Caco-2 (cell line): Measurements from ENCODE around the gene TRIM8. TPM values are rescaled to one million over a fixed set of nuclear protein-coding genes. Genes with fewer than 3 reads are reported as not detected.

Experiments used
- BruUV-seq: library from RNA; stranded (reverse); fragments of 400-500 nt; replicated peaks from 2 replicates; lab custom pipeline; 2021; lab: Mats Ljungman, UMichigan
- CTCF ChIA-PET: fragments of 300-600 bp; sonication (Branson Sonifier 250); formaldehyde crosslinking; loops from one replicate; lab custom pipeline; 2022; ENCODE audit warnings: antibody characterized with exemption; lab: Charles Lee
- POLR2A ChIA-PET: fragments of 300-600 bp; sonication (Branson Sonifier 250); formaldehyde crosslinking; loops from one replicate; lab custom pipeline; 2022; ENCODE audit warnings: antibody characterized with exemption; lab: Charles Lee
- DNase-seq, 2 experiments: peaks; one replicate each; pipeline versions ENCODE4 v3.0.0 to v3.0.0-alpha.2; 2020 to 2022
- H3K27me3 ChIP-seq: replicated peaks from 2 replicates; pipeline ENCODE4 v1.6.0; 2011; ENCODE audit warnings: low read length; ENCODE audit not compliant: control insufficient read depth, insufficient read depth
- H3K36me3 ChIP-seq: 2 replicates; pipeline ENCODE4 v1.5.1; 2011; ENCODE audit warnings: low read length; ENCODE audit not compliant: control insufficient read depth, insufficient read depth
- H3K4me1 ChIP-seq: fragments of 250-450 bp; sonication (Bioruptor Pico); 2 replicates; pipeline ENCODE4 v1.5.1; 2020; ENCODE audit warnings: mild to moderate bottlenecking
- H3K4me3 ChIP-seq: 2 replicates; pipeline ENCODE4 v1.5.1; 2011; ENCODE audit warnings: low read depth, mild to moderate bottlenecking, control low read depth, low read length
- H3K9me3 ChIP-seq: fragments of 250-450 bp; sonication (Bioruptor Pico); 2 replicates; pipeline ENCODE4 v1.5.1; 2020; ENCODE audit warnings: mild to moderate bottlenecking, moderate library complexity
- H3K27ac Mint-ChIP-seq: one replicate; pipeline ENCODE4 v1.8.0; 2022; ENCODE audit warnings: mixed read lengths; ENCODE audit not compliant: unreplicated experiment
- H3K27me3 Mint-ChIP-seq: one replicate; pipeline ENCODE4 v1.8.0; 2022; ENCODE audit warnings: mixed read lengths; ENCODE audit not compliant: insufficient read depth, unreplicated experiment
- H3K36me3 Mint-ChIP-seq: one replicate; pipeline ENCODE4 v1.8.0; 2022; ENCODE audit warnings: mild to moderate bottlenecking, mixed read lengths; ENCODE audit not compliant: insufficient read depth, unreplicated experiment
- H3K4me1 Mint-ChIP-seq: one replicate; pipeline ENCODE4 v1.8.0; 2022; ENCODE audit warnings: low read depth, mixed read lengths; ENCODE audit not compliant: unreplicated experiment
- H3K4me3 Mint-ChIP-seq: one replicate; pipeline ENCODE4 v1.8.0; 2022; ENCODE audit warnings: mild to moderate bottlenecking, moderate library complexity, mixed read lengths; ENCODE audit not compliant: unreplicated experiment
- H3K9me3 Mint-ChIP-seq: one replicate; pipeline ENCODE4 v1.8.0; 2022; ENCODE audit warnings: mixed read lengths; ENCODE audit not compliant: unreplicated experiment
- CTCF ChIP-seq, 2 experiments: fragments of 200-600 bp in 1 of 2; IDR thresholded peaks; 1 replicate in 1 of 2; 2 replicates in 1 of 2; pipeline versions ENCODE4 v1.5.1 to v1.8.0; 2011 to 2022; ENCODE audit warnings: antibody characterized with exemption in 1 of 2, control low read depth in 1 of 2, inconsistent platforms in 1 of 2, low read depth in 1 of 2, low read length in 1 of 2, mild to moderate bottlenecking in 1 of 2, moderate library complexity in 1 of 2; ENCODE audit not compliant: insufficient read depth in 1 of 2, severe bottlenecking in 1 of 2, unreplicated experiment in 1 of 2
- intact Hi-C: fragments of 100-400 bp; cut with micrococcal nuclease; formaldehyde crosslinking; loops from one replicate; pipeline ENCODE4 v1.10.0; 2022; ENCODE audit not compliant: unreplicated experiment
- total RNA-seq: library from RNA; stranded (reverse); gene quantifications from 2 replicates; pipeline ENCODE4 v1.2.3, GENCODE V29; 2022

TRIM8 gene
- total RNA-seq, 1 experiment from 2014 or later: 40.9 TPM

- no peak overlapping the region for H3K4me3 Mint-ChIP-seq
- TSS peak; percentile 44 for BruUV-seq
- no peaks in the 10 kb centered on the region for H3K27me3 Mint-ChIP-seq
- ChIA-PET POLR2A (no interaction called here), CTCF (no interaction called here)
- H3K27ac Mint-ChIP-seq: no peak overlapping the region
- peaks cover 9% of the 10 kb centered on the region for H3K4me1 Mint-ChIP-seq
- H3K36me3 Mint-ChIP-seq: no peaks in the 10 kb centered on the region
- Histone ChIP-seq H3K9me3 (no peaks in the 10 kb centered on the region), H3K4me1 (peaks cover 22% of the 10 kb centered on the region), H3K4me3 (no peak overlapping the region), H3K27me3 (no peaks in the 10 kb centered on the region), H3K36me3 (no peaks in the 10 kb centered on the region)
- DNase-seq: no peak
- intact Hi-C loops: no loop called here
- no peak for TF ChIP-seq CTCF (IDR thresholded peaks at IDR 0.05; ENCODE audit: insufficient read depth in 1 of 2, low read depth in 1 of 2, low read length in 1 of 2, severe bottlenecking in 1 of 2, unreplicated experiment in 1 of 2)
- H3K9me3 Mint-ChIP-seq: no peaks in the 10 kb centered on the region
Measured at GRCh38 chr10:102598243-102598642, 46.0 kb upstream of the TRIM8 start.

- Histone ChIP-seq H3K4me1 (peaks cover 32% of the 10 kb centered on the region), H3K27me3 (no peaks in the 10 kb centered on the region), H3K9me3 (no peaks in the 10 kb centered on the region), H3K36me3 (no peaks in the 10 kb centered on the region), H3K4me3 (no peak overlapping the region)
- no peak for TF ChIP-seq CTCF (IDR thresholded peaks at IDR 0.05; ENCODE audit: insufficient read depth in 1 of 2, low read depth in 1 of 2, low read length in 1 of 2, severe bottlenecking in 1 of 2, unreplicated experiment in 1 of 2)
- H3K36me3 Mint-ChIP-seq: no peaks in the 10 kb centered on the region
- ChIA-PET CTCF (interaction anchor here (0.6 to 1.1 kb wide), 3 partner anchors 16 to 172 kb away, joined by 3 to 6 read pairs (median 3); partner anchors contain the start of gene ACTR1A), POLR2A (no interaction called here)
- H3K4me3 Mint-ChIP-seq: no peak overlapping the region
- BruUV-seq: no TSS peak
- intact Hi-C loops: loop anchor here (1.0 kb wide), 2 partner anchors 30 to 43 kb away; no protein-coding TSS in a partner anchor
- H3K27ac Mint-ChIP-seq: peak overlapping the region; percentile 71
- H3K27me3 Mint-ChIP-seq: no peaks in the 10 kb centered on the region
- no peaks in the 10 kb centered on the region for H3K9me3 Mint-ChIP-seq
- peak; percentile 63 to 87 for DNase-seq
- H3K4me1 Mint-ChIP-seq: peaks cover 9% of the 10 kb centered on the region
Measured at GRCh38 chr10:102599565-102600327, 44.5 kb upstream of the TRIM8 start.

- no peak for TF ChIP-seq CTCF (IDR thresholded peaks at IDR 0.05; ENCODE audit: insufficient read depth in 1 of 2, low read depth in 1 of 2, low read length in 1 of 2, severe bottlenecking in 1 of 2, unreplicated experiment in 1 of 2)
- no TSS peak for BruUV-seq
- Histone ChIP-seq H3K36me3 (no peaks in the 10 kb centered on the region), H3K4me3 (no peak overlapping the region), H3K9me3 (no peaks in the 10 kb centered on the region), H3K27me3 (no peaks in the 10 kb centered on the region), H3K4me1 (peaks cover 36% of the 10 kb centered on the region)
- CTCF ChIA-PET: interaction anchor here (1.1 kb wide), 2 partner anchors 17 to 98 kb away, joined by 3 to 6 read pairs; partner anchors contain the start of gene ACTR1A
- POLR2A ChIA-PET: no interaction called here
- Mint-ChIP-seq H3K4me1 (peaks cover 9% of the 10 kb centered on the region), H3K9me3 (no peaks in the 10 kb centered on the region), H3K27me3 (no peaks in the 10 kb centered on the region), H3K36me3 (no peaks in the 10 kb centered on the region), H3K4me3 (no peak overlapping the region), H3K27ac (no peak overlapping the region)
- intact Hi-C loops: no loop called here
- DNase-seq: no peak
Measured at GRCh38 chr10:102600816-102601215, 43.5 kb upstream of the TRIM8 start.
